Tibial nerve (tissue), 4 donors: Measurements from ENCODE around the gene ANKRD44.

Experiments used
- EP300 ChIP-seq, 2 donors: sonication (generic); formaldehyde crosslinking; IDR thresholded peaks; one replicate each; pipeline ENCODE4 v1.6.1; 2017; ENCODE audit warnings: antibody characterized with exemption in 2 of 2, mild to moderate bottlenecking in 1 of 2
- POLR2A ChIP-seq, 2 donors: fragments of 450-650 bp; IDR thresholded peaks; one replicate each; pipeline ENCODE4 v1.6.1; 2017; ENCODE audit warnings: antibody characterized with exemption in 2 of 2, mild to moderate bottlenecking in 2 of 2, moderate library complexity in 2 of 2
- TF ChIP-seq, protein P1 (sequence below), 5 experiments: fragments of 200-600 bp in 3 of 5; fragments of 450-650 bp in 2 of 5; sonication (generic) in 3 of 5; IDR thresholded peaks; one replicate each; pipeline ENCODE4 v1.5.1; 2016 to 2019; ENCODE audit warnings: antibody characterized with exemption in 5 of 5, mild to moderate bottlenecking in 3 of 5, moderate library complexity in 2 of 5

DNA sequence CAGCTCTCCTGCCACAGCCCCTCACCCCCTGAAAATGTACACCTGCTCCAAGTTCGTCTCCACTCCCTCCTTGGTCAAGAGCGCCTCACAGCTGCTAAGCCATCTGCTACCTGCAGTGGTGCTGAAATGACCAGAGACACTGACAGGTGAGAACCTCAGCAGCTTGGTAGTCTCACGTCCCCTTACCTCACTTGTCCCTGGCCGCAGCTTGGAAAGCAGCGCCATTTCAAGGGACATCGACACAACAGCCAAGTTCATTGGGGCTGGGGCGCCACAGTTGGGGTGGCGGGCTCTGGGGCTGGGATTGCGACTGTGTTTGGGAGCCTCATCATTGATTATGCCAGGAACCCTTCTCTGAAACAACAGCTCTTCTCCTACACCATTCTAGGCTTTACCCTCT lies 47.5 kb downstream of the ANKRD44 start:
- TF ChIP-seq, protein P1, sequence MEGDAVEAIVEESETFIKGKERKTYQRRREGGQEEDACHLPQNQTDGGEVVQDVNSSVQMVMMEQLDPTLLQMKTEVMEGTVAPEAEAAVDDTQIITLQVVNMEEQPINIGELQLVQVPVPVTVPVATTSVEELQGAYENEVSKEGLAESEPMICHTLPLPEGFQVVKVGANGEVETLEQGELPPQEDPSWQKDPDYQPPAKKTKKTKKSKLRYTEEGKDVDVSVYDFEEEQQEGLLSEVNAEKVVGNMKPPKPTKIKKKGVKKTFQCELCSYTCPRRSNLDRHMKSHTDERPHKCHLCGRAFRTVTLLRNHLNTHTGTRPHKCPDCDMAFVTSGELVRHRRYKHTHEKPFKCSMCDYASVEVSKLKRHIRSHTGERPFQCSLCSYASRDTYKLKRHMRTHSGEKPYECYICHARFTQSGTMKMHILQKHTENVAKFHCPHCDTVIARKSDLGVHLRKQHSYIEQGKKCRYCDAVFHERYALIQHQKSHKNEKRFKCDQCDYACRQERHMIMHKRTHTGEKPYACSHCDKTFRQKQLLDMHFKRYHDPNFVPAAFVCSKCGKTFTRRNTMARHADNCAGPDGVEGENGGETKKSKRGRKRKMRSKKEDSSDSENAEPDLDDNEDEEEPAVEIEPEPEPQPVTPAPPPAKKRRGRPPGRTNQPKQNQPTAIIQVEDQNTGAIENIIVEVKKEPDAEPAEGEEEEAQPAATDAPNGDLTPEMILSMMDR (IDR thresholded peaks at IDR 0.05) = no peak
- no peak for TF ChIP-seq EP300 (IDR thresholded peaks at IDR 0.05)
- no peak for TF ChIP-seq POLR2A (IDR thresholded peaks at IDR 0.05)
